Ovary (tissue), 9 donors: ENCODE results near the gene NDUFA6. TPM values are rescaled to one million over a fixed set of nuclear protein-coding genes. Genes with fewer than 3 reads are reported as not detected.

ENCODE experiments used
- DNase-seq, 5 donors: peaks; one replicate each; pipeline ENCODE4 v3.0.0-alpha.2; 2019 to 2020
- H3K27ac ChIP-seq, 2 donors: fragments of 200-600 bp; one replicate each; pipeline versions ENCODE4 v1.5.1 to v1.8.0; 2019 to 2022
- H3K27me3 ChIP-seq: fragments of 200-600 bp; one replicate; pipeline ENCODE4 v1.8.0; 2022
- H3K36me3 ChIP-seq: fragments of 200-600 bp; sonication (generic); one replicate; pipeline ENCODE4 v1.5.1; 2019
- H3K4me1 ChIP-seq: one replicate; pipeline ENCODE4 v1.8.1; 2013; ENCODE audit warnings: mild to moderate bottlenecking, moderate library complexity; ENCODE audit not compliant: insufficient read depth
- H3K4me3 ChIP-seq: fragments of 200-600 bp; sonication (generic); one replicate; pipeline ENCODE4 v1.5.1; 2017
- H3K9me3 ChIP-seq, 2 donors: fragments of 200-600 bp in 1 of 2; sonication (generic) in 1 of 2; one replicate each; pipeline versions ENCODE4 v1.5.1 to v1.8.1; 2013 to 2019; ENCODE audit warnings: mild to moderate bottlenecking in 1 of 2, moderate library complexity in 1 of 2
- EP300 ChIP-seq: sonication (generic); formaldehyde crosslinking; IDR thresholded peaks from one replicate; pipeline ENCODE4 v1.6.1; 2017; ENCODE audit warnings: antibody characterized with exemption
- POLR2A ChIP-seq: fragments of 450-650 bp; IDR thresholded peaks from one replicate; pipeline ENCODE4 v1.6.1; 2017; ENCODE audit warnings: antibody characterized with exemption, mild to moderate bottlenecking, moderate library complexity
- WGBS, 3 donors: extraction: QIAGEN DNeasy Blood & Tissue Kit in 1 of 3; methylation state at CpG; one replicate each; pipeline versions ENCODE4 v1.1.5 to v1.1.7; 2013 to 2017; 5-methylcytosine and 5-hydroxymethylcytosine counted together
- intact Hi-C, 4 donors: fragments of 100-400 bp; cut with DNase I; formaldehyde crosslinking; loops; one replicate each; pipeline versions ENCODE4 v1.11.0 to v1.15.1; 2022 to 2023
- polyA plus RNA-seq, 2 donors: library from polyadenylated mRNA; stranded (reverse); fragments of 200-250 nt in 1 of 2; fragments of 350-450 nt in 1 of 2; fragmentation: Illumina TruSeq in 1 of 2; extraction: RNeasy Lipid Tissue Mini Kit (QIAGEN cat#74804) in 1 of 2; gene quantifications; one replicate each; pipeline ENCODE4 v1.2.3, GENCODE V29; 2013 to 2014
- small RNA-seq: library from RNA; depleted of rRNA; stranded (forward); fragments of <200 nt; gene quantifications from one replicate; pipeline ENCODE3, GENCODE V24; 2016
- total RNA-seq, 7 donors: library from RNA; depleted of rRNA in 2 of 7; stranded (reverse); fragments of >200 nt in 2 of 7; fragmentation: NEBNext Ultra II Directional in 3 of 7; extraction: Animal tissue kit (Norgen Biotek cat#: 25700) in 3 of 7; gene quantifications; one replicate each; pipeline versions ENCODE4 v1.1.0 to v1.2.4, GENCODE V29; 2016 to 2023
- TF ChIP-seq, protein P1 (sequence below), 3 donors: fragments of 450-650 bp in 2 of 3; fragments of 200-600 bp in 1 of 3; IDR thresholded peaks; one replicate each; pipeline versions ENCODE4 v1.5.1 to v1.8.0; 2016 to 2022; ENCODE audit warnings: antibody characterized with exemption in 3 of 3, mild to moderate bottlenecking in 1 of 3
- donor health status: DM: no; HTN: no; CAD: no; lungs with moderate emphysema.
- donor health status: DM: no; HTN: no; CAD: no.
- donor health status: Bipolar disorder and iron deficiency.
- donor health status: DM: yes; HTN: yes; CAD: no.
- donor health status: DM: no; HTN: no; CAD: no.
- donor health status: DM: yes; HTN: yes; CAD: no.

The NDUFA6 gene
- total and polyA plus RNA-seq, 9 donors, result 28.3 to 82.8 (median 47.6) TPM

DNA sequence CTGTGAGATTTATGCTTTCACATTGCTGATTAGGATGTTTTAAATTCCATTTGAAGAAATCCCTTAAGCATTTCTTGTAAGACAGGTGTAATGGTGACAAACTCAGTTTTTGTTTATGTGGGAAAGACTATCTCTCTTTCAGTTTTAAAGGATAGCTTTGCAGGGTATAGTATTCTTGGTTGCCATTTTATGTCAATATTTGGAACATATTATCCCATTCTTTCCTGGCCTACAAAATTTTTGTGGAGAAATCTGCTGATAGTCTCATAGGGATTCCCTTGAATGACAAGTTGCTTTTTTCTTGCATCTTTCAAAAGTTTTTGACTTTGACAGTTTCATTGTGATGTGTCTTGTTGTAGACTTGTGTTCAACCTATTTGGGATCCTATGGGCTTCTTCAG lies 48.8 kb downstream of the NDUFA6 start:
- TF ChIP-seq, protein P1, sequence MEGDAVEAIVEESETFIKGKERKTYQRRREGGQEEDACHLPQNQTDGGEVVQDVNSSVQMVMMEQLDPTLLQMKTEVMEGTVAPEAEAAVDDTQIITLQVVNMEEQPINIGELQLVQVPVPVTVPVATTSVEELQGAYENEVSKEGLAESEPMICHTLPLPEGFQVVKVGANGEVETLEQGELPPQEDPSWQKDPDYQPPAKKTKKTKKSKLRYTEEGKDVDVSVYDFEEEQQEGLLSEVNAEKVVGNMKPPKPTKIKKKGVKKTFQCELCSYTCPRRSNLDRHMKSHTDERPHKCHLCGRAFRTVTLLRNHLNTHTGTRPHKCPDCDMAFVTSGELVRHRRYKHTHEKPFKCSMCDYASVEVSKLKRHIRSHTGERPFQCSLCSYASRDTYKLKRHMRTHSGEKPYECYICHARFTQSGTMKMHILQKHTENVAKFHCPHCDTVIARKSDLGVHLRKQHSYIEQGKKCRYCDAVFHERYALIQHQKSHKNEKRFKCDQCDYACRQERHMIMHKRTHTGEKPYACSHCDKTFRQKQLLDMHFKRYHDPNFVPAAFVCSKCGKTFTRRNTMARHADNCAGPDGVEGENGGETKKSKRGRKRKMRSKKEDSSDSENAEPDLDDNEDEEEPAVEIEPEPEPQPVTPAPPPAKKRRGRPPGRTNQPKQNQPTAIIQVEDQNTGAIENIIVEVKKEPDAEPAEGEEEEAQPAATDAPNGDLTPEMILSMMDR (IDR thresholded peaks at IDR 0.05), result no peak
- TF ChIP-seq EP300 (no peak), POLR2A (no peak)
- no peaks in the 10 kb centered on the region for H3K27me3 ChIP-seq
- DNase-seq, result no peak
- no peak overlapping the region for H3K4me3 ChIP-seq
- intact Hi-C loops, result no loop called here
- H3K36me3 ChIP-seq, result no peaks in the 10 kb centered on the region
- no peaks in the 10 kb centered on the region for H3K9me3 ChIP-seq
- no peaks in the 10 kb centered on the region for H3K4me1 ChIP-seq
- no peak overlapping the region for H3K27ac ChIP-seq

DNA sequence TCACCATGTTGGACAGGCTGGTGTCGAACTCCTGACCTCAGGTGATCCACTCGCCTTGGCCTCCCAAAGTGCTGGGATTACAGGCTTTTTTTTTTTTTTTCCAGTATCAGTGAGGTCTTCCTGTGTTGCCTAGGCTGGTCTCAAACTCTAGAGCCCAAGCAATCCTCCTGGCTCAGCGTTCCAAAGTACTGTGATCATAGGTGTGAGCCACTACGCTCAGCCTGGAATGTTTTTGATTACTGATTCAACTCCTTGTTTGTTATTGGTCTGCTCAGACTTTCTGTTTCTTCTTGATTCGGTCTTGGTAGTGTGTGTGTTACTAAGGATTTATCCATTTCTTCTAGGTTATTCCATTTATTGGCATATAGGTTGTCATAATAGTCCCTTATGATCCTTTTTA lies 51.3 kb downstream of the NDUFA6 start:
- H3K4me1 ChIP-seq, result no peaks in the 10 kb centered on the region
- no peak for DNase-seq
- WGBS, 3 donors, result 95 to 98% (median 96%) methylated on average over 5 of the region's 5 CpGs
- no peaks in the 10 kb centered on the region for H3K36me3 ChIP-seq
- no peak for TF ChIP-seq POLR2A
- TF ChIP-seq, protein P1 (IDR thresholded peaks at IDR 0.05), result no peak
- H3K27ac ChIP-seq, result no peak overlapping the region
- no peak overlapping the region for H3K4me3 ChIP-seq
- no peaks in the 10 kb centered on the region for H3K9me3 ChIP-seq
- intact Hi-C loops, result no loop called here
- H3K27me3 ChIP-seq, result no peaks in the 10 kb centered on the region

Small RNA genes lying within 50 kb of the gene (small RNA-seq; reads per million reads assigned to genes)
- gene SNORD13P1, result not detected

Other genes starting within 250 kb of the NDUFA6 start
- under 1 TPM in 1 of 7 donors, not detected in 6; 0.46 TPM for gene SHISA8, start 175.7 kb downstream of the NDUFA6 start, total RNA-seq
- not detected for gene SHISA8, start 175.7 kb downstream of the NDUFA6 start, polyA plus RNA-seq
- under 1 TPM; 0.08 to 0.36 (median 0.22) TPM for gene TNFRSF13C, start 164.0 kb downstream of the NDUFA6 start, total RNA-seq
- under 1 TPM; 0.05 TPM for gene TNFRSF13C, start 164.0 kb downstream of the NDUFA6 start, polyA plus RNA-seq
- 1 to 10 TPM in 4 of 7 donors, under 1 TPM in 1, not detected in 2; 0.25 to 8.0 (median 1.8) TPM for gene CENPM, start 143.6 kb downstream of the NDUFA6 start, total RNA-seq
- gene CENPM, start 143.6 kb downstream of the NDUFA6 start, polyA plus RNA-seq, result 1 to 10 TPM in 1 of 2 donors, not detected in 1; 1.0 TPM
- 1 to 10 TPM in 1 of 7 donors, under 1 TPM in 5, not detected in 1; 0.11 to 1.4 (median 0.23) TPM for gene SEPTIN3, start 121.3 kb downstream of the NDUFA6 start, total RNA-seq
- under 1 TPM; 0.12 to 0.78 TPM for gene SEPTIN3, start 121.3 kb downstream of the NDUFA6 start, polyA plus RNA-seq
- 1 to 10 TPM; 2.4 to 4.5 (median 3.0) TPM for gene WBP2NL, start 92.0 kb downstream of the NDUFA6 start, total RNA-seq
- 1 to 10 TPM in 1 of 2 donors, under 1 TPM in 1; 0.48 to 1.2 TPM for gene WBP2NL, start 92.0 kb downstream of the NDUFA6 start, polyA plus RNA-seq
- 10 to 100 TPM; 18.7 to 34.3 (median 20.3) TPM for gene NAGA, start 20.0 kb downstream of the NDUFA6 start, total RNA-seq
- gene NAGA, start 20.0 kb downstream of the NDUFA6 start, polyA plus RNA-seq, result 10 to 100 TPM; 17.6 to 18.1 TPM
- 10 to 100 TPM in 1 of 7 donors, 1 to 10 TPM in 6; 3.4 to 10.2 (median 7.3) TPM for gene PHETA2, start 16.5 kb downstream of the NDUFA6 start, total RNA-seq
- 1 to 10 TPM; 8.5 to 8.8 TPM for gene PHETA2, start 16.5 kb downstream of the NDUFA6 start, polyA plus RNA-seq
- gene SMDT1, start 11.1 kb downstream of the NDUFA6 start, total RNA-seq, result 100 to 1,000 TPM in 4 of 7 donors, 10 to 100 TPM in 3; 26.3 to 287 (median 130) TPM
- 100 to 1,000 TPM; 112 to 211 TPM for gene SMDT1, start 11.1 kb downstream of the NDUFA6 start, polyA plus RNA-seq
- gene CYP2D6, start 40.0 kb upstream of the NDUFA6 start, total RNA-seq, result 1 to 10 TPM in 4 of 7 donors, under 1 TPM in 3; 0.73 to 2.0 (median 1.2) TPM
- gene CYP2D6, start 40.0 kb upstream of the NDUFA6 start, polyA plus RNA-seq, result under 1 TPM; 0.28 to 0.30 TPM
- 10 to 100 TPM; 18.1 to 42.0 (median 36.8) TPM for gene TCF20, start 179.9 kb upstream of the NDUFA6 start, total RNA-seq
- 10 to 100 TPM; 12.4 to 15.1 TPM for gene TCF20, start 179.9 kb upstream of the NDUFA6 start, polyA plus RNA-seq